GM12873 (cell line): ENCODE measurements around the gene PPP1R14D.

Source experiments
- CTCF ChIP-seq: IDR thresholded peaks from 2 replicates; pipeline ENCODE4 v1.5.1; 2012; ENCODE audit warnings: low read depth, mild to moderate bottlenecking, moderate library complexity, low read length, control low read depth; ENCODE audit not compliant: insufficient read depth; ENCODE audit errors: missing control alignments

The PPP1R14D gene

GRCh38 chr15:40856746-40857145 is 28.2 kb upstream of the PPP1R14D start:
- TF ChIP-seq CTCF = no peak

DNA sequence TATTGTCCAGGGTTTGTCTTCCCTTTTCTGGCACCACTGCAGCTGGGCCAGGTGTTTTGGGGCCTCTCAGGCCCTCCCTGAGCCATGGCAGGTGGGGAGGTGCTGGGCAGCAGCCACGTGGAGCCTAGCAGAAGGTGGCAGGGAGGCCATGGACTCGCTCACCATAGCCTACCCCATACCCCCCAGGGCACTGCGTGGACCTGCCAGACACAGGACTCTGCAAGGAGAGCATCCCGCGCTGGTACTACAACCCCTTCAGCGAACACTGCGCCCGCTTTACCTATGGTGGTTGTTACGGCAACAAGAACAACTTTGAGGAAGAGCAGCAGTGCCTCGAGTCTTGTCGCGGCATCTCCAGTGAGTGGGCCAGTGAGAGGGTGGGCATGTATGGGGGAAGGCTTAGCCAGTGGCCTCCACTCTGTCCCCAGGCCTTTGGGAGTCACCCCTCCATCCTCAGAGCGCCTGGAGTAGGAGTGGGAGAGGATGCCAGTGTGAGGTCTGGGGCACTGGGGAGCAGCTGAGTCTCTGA is 27.3 kb upstream of the PPP1R14D start:
- TF ChIP-seq CTCF = no peak

DNA sequence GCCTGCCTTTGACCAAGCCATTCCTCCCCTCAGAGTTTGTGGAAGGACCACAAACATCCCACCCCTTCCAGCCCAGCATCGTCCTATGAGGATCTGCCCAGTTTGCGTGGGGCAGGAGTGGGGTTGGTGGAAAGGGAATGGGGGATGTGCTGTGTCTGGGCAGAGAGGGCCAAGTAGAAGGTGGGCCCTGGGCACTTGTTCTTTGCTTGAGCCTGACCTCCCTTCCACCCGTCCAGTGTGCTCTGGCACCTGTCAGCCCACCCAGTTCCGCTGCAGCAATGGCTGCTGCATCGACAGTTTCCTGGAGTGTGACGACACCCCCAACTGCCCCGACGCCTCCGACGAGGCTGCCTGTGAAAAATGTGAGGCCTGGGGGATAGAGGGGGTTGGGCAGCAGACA is 25.7 kb upstream of the PPP1R14D start:
- no peak for TF ChIP-seq CTCF

DNA sequence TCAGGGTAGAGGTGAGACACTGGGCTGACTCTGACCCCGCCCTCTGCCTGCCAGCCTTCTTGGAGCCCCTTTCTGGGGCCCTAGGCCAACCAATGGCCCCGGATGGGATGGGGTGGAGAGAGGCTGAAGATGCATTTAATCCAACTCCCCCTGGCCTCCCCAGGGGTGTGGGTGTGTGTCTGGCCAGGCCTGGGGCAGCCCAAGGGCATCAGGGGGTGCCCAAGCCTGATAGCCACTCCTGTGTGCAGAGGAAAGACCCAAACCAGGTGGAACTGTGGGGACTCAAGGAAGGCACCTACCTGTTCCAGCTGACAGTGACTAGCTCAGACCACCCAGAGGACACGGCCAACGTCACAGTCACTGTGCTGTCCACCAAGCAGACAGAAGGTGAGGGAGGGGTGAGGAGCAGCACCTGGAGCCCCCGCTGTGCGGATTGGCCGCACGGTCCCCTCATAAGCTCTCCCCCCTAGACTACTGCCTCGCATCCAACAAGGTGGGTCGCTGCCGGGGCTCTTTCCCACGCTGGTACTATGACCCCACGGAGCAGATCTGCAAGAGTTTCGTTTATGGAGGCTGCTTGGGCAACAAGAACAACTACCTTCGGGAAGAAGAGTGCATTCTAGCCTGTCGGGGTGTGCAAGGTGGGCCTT is 24.9 kb upstream of the PPP1R14D start:
- TF ChIP-seq CTCF = no peak

GRCh38 chr15:40852529-40852928 is 24.0 kb upstream of the PPP1R14D start:
- TF ChIP-seq CTCF = no peak

GRCh38 chr15:40850576-40851112 is 22.1 kb upstream of the PPP1R14D start:
- no peak for TF ChIP-seq CTCF

DNA sequence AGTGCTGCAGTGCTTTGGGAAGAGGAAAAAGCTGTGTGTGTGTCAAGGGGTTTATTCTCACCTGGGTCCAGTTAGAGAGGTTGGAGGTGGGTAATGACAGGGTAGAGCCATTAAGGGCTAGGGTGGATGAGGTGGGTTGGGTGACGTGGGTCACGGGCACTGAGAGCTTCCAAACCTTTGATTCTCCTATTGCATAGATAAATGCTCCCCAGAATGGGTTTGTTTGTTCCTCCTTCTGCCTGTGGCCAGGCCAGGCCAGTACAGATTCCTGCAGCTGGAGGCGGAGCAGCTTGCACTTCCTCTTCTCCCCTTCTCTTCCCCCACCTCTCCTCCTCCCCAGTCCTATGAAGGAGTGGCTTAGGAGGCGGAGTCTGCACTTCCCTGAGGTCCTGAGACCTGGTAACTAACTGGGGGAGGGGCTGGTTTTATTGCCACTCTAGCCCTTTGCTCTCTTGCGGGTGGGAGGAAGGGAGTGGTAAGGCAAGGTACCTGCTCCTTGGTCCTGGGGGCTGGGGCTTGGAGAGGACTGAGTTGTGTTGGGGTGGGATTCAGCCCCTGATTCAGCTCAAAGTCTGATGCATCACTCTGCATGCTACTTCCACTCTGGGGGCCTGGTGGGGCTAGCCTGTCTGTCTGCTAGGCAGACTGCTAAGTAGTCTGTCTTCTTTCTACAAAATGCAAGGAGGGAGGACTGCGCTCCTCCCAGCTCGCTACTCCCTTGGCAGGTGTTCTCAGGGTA is 18.9 kb upstream of the PPP1R14D start:
- no peak for TF ChIP-seq CTCF
